GM18858 (cell line): ENCODE measurements around the gene MLPH.
"Not testable (repeated sequence)": the region's sequence is repeated elsewhere in the genome, so short reads cannot be mapped to it uniquely, and the experiment has no call there.

Experiments
- ATAC-seq: cut with Tn5 transposase; IDR thresholded peaks from one replicate; pipeline ENCODE4 v1.9.1; 2021; ENCODE audit not compliant: unreplicated experiment

Gene MLPH

DNA sequence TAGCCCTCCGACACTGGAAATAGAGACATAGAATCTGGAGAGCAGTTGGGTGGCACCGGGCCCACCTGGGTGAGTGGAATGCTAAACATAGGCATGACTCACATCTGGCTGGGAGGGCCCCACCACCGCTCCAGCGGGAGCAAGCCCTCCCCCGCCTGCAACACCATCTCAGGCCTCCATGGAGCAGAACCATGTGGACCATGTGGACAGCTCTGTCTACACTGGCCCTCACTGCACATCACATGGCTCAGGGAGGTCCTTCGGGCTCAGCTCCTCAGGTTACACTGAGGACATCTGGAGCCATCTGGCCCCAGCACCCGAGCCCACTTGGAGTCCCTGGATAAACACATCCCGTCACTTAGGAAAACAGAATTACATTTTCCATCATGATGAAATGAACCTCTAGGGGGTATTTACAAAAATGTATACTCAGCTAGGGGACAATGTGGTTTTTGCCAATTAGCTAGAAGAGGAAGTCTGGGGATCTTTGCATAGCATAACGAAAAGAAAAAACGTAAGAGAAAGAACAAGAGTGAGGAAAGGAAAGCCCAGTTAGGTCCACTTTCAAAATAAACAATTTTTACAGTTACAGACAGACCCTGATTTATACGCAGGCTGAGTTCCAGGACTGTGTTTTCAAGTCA lies 30.7 kb upstream of the MLPH start:
- no peak for ATAC-seq

DNA sequence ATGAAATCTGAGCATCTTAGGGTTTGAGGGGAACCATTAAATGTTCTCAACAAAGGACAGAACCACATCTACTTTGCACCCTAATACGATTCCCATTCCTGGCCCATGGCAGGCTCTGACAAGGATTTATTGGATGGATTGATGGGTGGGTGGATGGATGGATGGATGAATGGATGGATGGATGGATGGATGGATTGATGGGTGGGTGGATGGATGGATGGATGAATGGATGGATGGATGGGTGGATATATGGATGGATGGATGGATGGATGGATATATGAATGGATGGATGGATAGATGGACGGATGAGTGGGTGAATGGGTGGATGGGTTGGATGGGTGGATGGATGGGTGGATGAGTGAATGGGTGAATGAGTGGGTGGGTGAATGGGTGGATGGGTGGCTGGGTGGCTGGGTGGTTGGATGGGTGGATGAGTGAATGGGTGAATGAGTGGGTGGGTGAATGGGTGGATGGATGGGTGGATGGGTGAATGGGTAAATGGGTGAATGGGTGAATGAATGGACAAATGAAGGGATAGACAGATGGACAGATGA lies 29.6 kb upstream of the MLPH start:
- ATAC-seq: no peak

DNA sequence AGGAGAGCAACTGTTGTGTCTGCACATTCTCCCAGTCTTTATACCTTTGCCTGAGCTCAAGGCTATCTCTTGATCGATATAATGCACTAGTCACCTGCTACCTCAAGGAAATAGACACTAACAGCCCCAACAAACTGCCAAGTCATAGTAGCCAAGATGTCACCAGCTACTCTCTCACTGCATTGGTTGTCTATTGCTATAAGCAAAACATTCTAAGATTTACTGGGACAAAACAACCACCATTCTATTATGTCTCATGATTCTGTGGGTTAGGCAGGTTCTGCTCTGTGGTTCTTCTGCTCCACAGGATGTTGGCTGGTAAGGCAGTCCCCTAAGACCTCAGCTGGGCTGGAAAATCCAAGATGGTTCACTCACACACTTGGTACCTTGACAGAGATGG lies 28.5 kb upstream of the MLPH start:
- no peak for ATAC-seq

- no peak for ATAC-seq
Measured at GRCh38 chr2:237459226-237459625, 27.8 kb upstream of the MLPH start.

DNA sequence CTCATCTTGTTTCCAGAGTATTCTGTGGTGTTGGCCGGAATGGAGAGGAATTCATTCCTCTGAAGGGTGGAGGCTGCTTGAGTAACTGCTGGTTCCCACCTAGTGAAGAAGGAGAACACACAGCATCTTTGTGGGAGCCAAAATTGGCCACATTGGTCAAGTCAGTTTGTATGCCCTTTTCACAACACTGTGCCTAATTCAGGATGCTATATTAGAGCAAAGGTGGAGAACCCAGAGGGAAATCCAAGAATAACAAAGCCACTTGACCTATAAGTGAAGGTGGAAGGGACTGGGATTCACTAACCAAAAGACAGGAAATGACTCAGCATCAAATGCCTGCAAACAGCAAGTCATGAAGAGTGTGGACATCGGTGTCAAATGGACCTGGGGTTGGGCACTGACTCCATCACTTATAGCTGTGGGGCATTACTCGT lies 27.3 kb upstream of the MLPH start:
- ATAC-seq: no peak

DNA sequence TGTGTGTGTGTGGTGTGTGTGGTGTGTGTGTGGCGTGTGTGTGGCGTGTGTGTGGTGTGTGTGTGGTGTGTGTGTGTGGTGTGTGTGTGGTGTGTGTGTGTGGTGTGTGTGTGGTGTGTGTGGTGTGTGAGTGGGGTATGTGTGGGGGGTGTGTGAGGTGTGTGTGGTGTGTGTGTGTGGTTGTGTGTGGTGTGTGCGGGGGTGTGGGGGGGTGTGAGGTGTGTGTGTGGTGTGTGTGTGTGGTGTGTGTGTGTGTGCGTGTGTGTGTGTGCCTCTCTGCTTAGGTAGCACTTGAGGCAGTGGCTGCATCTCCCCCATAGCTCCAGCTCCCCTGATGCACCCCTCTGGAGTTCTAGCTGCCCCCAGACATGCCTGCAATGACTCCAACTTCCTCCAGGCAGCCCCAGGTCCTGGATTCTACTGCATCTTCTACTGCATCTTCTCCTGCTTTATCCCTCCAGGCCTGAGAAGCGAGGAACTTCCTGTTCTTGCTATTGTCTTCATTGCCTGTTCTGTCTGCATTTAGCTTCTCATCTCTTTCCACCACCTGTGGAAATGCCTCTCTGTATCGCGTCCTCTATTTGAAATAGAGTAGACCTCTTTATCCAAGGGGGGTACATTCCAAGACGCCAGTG lies 22.2 kb upstream of the MLPH start:
- ATAC-seq: no peak

DNA sequence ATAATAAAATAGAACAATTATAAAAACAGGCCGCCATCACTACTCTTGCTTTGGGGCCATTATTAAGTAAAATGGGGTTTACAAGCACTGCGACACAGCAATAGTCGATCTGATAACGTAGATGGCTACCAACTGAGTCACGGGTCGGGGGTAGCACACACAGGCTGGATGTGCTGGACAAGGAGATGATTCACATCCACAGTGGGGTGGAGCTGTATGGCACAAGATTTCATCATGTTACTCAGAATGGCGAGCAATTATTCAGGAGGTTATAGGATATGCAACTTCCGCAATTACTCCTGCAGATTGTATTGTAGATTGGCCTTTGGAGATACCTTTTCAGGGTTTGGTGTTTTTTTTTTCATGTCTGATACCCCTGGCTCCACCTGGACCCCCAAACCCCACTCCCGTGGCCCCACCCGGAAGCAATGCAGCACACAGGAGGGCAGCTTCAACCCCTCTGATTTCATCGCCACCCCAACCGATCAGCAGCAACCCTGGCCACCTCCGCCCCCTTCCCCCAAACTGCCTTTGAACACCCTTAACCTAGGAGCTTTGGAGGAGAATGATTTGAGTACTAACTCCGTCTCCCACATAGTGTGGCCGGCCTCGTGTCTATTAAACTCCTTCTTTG lies 21.4 kb upstream of the MLPH start:
- no peak for ATAC-seq

DNA sequence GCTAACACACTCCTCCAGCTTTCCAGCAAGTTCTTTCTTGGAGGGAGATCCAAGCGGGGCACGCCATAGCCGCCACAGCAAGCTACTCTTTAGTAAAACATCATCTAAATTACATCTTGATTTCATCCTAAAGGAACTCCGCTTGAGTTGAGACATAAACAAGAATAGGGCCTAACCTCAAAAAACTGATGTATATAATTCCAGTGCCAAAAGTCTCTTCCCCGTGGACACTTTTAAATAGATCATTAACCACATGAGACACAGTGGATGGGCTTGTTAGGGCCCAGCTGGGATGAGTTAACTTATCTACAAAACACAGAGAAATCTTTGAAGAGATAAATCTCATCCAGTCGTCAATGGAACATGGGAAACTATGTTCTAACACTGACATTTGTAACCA lies 20.8 kb upstream of the MLPH start:
- no peak for ATAC-seq

DNA sequence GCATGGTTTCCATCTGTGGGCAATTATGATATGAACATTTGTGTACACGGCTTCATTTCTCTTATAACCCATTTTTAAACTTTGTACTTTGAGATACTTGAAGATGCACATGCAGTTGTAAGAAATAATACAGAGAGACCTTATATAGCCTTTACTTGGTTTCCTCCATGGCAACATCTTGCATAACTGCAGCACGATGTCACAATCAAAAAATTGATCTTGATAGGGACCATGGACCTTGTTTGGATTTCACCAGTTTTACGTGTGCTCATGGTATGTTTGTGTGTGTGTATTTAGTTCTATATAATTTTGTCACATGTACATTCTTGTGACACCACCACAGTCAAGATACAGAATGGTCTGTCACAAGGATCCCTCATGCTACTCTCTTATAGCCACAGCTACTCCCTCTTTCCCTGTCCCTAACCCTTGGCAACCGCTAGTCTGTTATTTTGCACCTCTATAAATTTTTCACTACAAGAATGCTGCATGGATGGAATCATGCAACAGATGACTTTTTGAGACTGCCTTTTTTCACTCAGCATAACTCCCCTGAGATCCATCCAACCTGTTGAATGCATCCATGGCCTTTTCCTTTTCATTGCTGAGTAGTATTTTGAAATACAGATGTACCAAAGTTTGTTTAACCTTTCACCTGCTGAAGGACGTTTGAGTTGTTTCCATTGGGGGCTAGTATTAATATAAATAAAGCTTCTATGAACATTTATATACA lies 19.4 kb upstream of the MLPH start:
- ATAC-seq: no peak

GRCh38 chr2:237469410-237469809 lies 17.6 kb upstream of the MLPH start:
- ATAC-seq: not testable (repeated sequence)

DNA sequence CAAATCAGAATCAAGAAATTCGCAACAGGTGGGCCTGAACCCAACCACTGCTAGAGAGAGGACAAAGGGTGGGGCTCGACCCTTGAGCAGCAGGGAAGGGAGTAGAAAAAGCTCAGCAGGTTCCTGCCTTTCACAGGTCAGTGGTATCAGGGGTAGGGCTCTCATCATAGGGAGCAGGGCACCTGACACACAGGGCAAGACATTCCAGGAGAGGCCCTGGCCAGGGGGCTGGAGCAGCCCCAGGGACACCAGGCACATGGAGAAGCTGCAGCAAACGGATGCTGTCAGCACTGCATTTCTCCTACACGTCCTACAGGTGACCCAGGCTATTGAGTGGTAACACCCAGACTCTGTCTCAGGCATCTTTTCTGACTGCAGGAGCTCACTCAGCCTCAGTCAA lies 17.2 kb upstream of the MLPH start:
- ATAC-seq: no peak

- ATAC-seq: no peak
Measured at GRCh38 chr2:237470914-237471313, 16.1 kb upstream of the MLPH start.

GRCh38 chr2:237471438-237472186 lies 15.4 kb upstream of the MLPH start:
- ATAC-seq: no peak

- ATAC-seq: no peak
Measured at GRCh38 chr2:237472187-237472712, 14.8 kb upstream of the MLPH start.

DNA sequence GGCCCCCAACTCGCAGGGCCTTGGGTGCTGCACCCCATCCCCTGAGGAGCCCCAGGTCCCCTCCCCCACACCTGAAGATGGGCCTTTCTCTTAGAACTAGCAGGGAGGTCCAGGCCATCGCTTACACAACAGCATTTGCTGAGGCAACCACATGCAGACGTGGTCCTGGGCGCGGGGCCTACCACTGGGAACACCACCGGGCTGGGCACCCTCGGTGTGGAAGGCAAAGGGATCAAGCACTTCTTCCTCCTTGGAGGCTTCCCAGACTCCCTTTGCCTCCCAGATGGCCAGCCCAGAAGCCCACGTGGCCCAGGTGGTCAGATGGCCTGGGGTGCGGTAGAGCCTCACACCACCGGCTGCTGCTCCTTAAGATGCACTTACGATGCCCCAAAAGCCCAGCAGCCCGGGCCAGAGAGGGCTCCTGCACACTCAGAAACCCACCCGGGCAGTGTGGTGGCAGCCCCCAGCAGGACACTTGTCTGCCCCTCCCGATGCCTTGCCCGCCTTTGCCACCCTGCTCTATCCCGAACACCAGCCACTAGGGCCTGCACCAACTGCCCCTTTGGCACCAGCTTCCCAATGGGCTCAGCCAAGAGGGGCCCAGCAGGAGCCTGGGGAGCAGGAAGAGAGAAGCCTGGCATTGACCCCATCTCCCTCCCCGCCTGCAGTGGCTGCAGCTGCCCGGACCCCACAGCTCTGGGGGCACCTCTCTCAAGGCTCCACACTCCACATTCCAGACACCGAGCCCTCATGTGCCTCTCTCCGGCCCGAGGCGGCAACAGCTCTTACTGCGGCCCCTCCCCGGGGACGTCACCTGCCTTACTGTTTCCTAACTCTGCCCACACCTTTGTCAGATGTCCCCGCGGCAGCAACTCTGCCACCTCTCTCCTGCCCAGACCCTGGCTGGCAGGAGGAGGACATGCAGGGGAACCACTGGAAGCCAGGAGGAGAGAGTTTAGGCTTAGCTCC lies 13.9 kb upstream of the MLPH start:
- no peak for ATAC-seq

- no peak for ATAC-seq
Measured at GRCh38 chr2:237473878-237474441, 13.1 kb upstream of the MLPH start.

- no peak for ATAC-seq
Measured at GRCh38 chr2:237474442-237474911, 12.6 kb upstream of the MLPH start.

GRCh38 chr2:237474931-237475703 lies 11.9 kb upstream of the MLPH start:
- peak; percentile 50 for ATAC-seq
